Activated B cell treated with CpG ODN at 0.5 μM for 24 hours (primary cell): ENCODE measurements around the gene GPC4. TPM values are rescaled to one million over a fixed set of nuclear protein-coding genes. Genes with fewer than 3 reads are reported as not detected.
"Not testable (repeated sequence)": the region's sequence is repeated elsewhere in the genome, so short reads cannot be mapped to it uniquely, and the experiment has no call there.

Source experiments
- ATAC-seq: fragments of 200-7000 bp; cut with Tn5 transposase; one replicate; pipeline ENCODE4 v1.10.0; 2021; ENCODE audit warnings: low read depth, mild to moderate bottlenecking, moderate library complexity
- CTCF ChIA-PET: fragments of 350-600 bp; sonication (Branson Sonifier 250); formaldehyde crosslinking; loops from one replicate; lab custom pipeline; 2021; ENCODE audit warnings: antibody characterized with exemption; lab: Charles Lee
- POLR2A ChIA-PET: fragments of 350-600 bp; sonication (Branson Sonifier 250); formaldehyde crosslinking; loops from one replicate; lab custom pipeline; 2021; ENCODE audit warnings: antibody characterized with exemption; lab: Charles Lee
- DNase-seq: peaks from one replicate; pipeline ENCODE4 v3.0.0; 2022
- H3K27ac Mint-ChIP-seq: one replicate; pipeline ENCODE4 v1.8.0; 2020; ENCODE audit warnings: mixed read lengths
- H3K27me3 Mint-ChIP-seq: one replicate; pipeline ENCODE4 v1.8.0; 2021; ENCODE audit warnings: mixed read lengths
- H3K36me3 Mint-ChIP-seq: one replicate; pipeline ENCODE4 v1.8.0; 2021; ENCODE audit warnings: low read depth, mixed read lengths
- H3K4me1 Mint-ChIP-seq: one replicate; pipeline ENCODE4 v1.8.0; 2021; ENCODE audit warnings: mixed read lengths
- H3K4me3 Mint-ChIP-seq: one replicate; pipeline ENCODE4 v1.8.0; 2020; ENCODE audit warnings: mild to moderate bottlenecking, mixed read lengths
- H3K9me3 Mint-ChIP-seq: one replicate; pipeline ENCODE4 v1.8.0; 2020; ENCODE audit warnings: mixed read lengths
- CTCF ChIP-seq: fragments of 200-600 bp; IDR thresholded peaks from one replicate; pipeline ENCODE4 v1.8.0; 2022; ENCODE audit warnings: antibody characterized with exemption, mild to moderate bottlenecking
- intact Hi-C: fragments of 100-400 bp; cut with micrococcal nuclease; formaldehyde crosslinking; loops from one replicate; pipeline ENCODE4 v1.15.1; 2024
- total RNA-seq: library from RNA; stranded (reverse); gene quantifications from 2 replicates; pipeline ENCODE4 v1.2.3, GENCODE V29; 2022

The GPC4 gene
- total RNA-seq, 1 donor from 2014 or later: 0.16 TPM

GRCh38 chrX:133330956-133331355 lies 84.3 kb downstream of the GPC4 start:
- ATAC-seq: no peak
- TF ChIP-seq CTCF: no peak
- no peaks in the 10 kb centered on the region for H3K36me3 Mint-ChIP-seq
- ChIA-PET POLR2A (no interaction called here), CTCF (interaction anchor here (0.8 kb wide), 1 partner anchor 339 kb away, joined by 3 read pairs; no protein-coding TSS in a partner anchor)
- no peak overlapping the region for H3K4me3 Mint-ChIP-seq
- H3K4me1 Mint-ChIP-seq: no peaks in the 10 kb centered on the region
- no peaks in the 10 kb centered on the region for H3K9me3 Mint-ChIP-seq
- DNase-seq: no peak
- intact Hi-C loops: no loop called here
- no peak overlapping the region for H3K27ac Mint-ChIP-seq
- no peaks in the 10 kb centered on the region for H3K27me3 Mint-ChIP-seq

GRCh38 chrX:133325422-133325821 lies 89.9 kb downstream of the GPC4 start:
- no peak for TF ChIP-seq CTCF
- ATAC-seq: no peak
- no peak overlapping the region for H3K27ac Mint-ChIP-seq
- no peak overlapping the region for H3K4me3 Mint-ChIP-seq
- no peaks in the 10 kb centered on the region for H3K4me1 Mint-ChIP-seq
- intact Hi-C loops: no loop called here
- CTCF ChIA-PET: no interaction called here
- no peaks in the 10 kb centered on the region for H3K36me3 Mint-ChIP-seq
- no peaks in the 10 kb centered on the region for H3K27me3 Mint-ChIP-seq
- H3K9me3 Mint-ChIP-seq: no peaks in the 10 kb centered on the region
- no peak for DNase-seq
- POLR2A ChIA-PET: no interaction called here

- CTCF ChIA-PET: no interaction called here
- TF ChIP-seq CTCF: no peak
These were observed 91.9 kb downstream of the GPC4 start for GRCh38 chrX:133323431-133323830.

GRCh38 chrX:133322269-133322668 lies 93.0 kb downstream of the GPC4 start:
- H3K27me3 Mint-ChIP-seq, H3K36me3 Mint-ChIP-seq, CTCF ChIA-PET, intact Hi-C loops, H3K4me1 Mint-ChIP-seq, POLR2A ChIA-PET, H3K27ac Mint-ChIP-seq, H3K9me3 Mint-ChIP-seq, DNase-seq, H3K4me3 Mint-ChIP-seq, ATAC-seq: not testable (repeated sequence)

More at GRCh38 chrX:133323431-133323830, 91.9 kb downstream of the GPC4 start:
- Mint-ChIP-seq H3K4me3 (no peak overlapping the region), H3K9me3 (no peaks in the 10 kb centered on the region), H3K27ac (no peak overlapping the region), H3K27me3 (no peaks in the 10 kb centered on the region), H3K36me3 (no peaks in the 10 kb centered on the region), H3K4me1 (no peaks in the 10 kb centered on the region)
- POLR2A ChIA-PET: no interaction called here
- intact Hi-C loops: no loop called here
- no peak for DNase-seq
- ATAC-seq: no peak

- ChIA-PET CTCF (no interaction called here), POLR2A (no interaction called here)
- Mint-ChIP-seq H3K9me3 (no peaks in the 10 kb centered on the region), H3K27ac (no peak overlapping the region), H3K27me3 (no peaks in the 10 kb centered on the region), H3K36me3 (no peaks in the 10 kb centered on the region), H3K4me1 (no peaks in the 10 kb centered on the region), H3K4me3 (no peak overlapping the region)
- no peak for TF ChIP-seq CTCF
- ATAC-seq (no peak), DNase-seq (no peak)
- intact Hi-C loops: no loop called here
These were observed 93.8 kb downstream of the GPC4 start for GRCh38 chrX:133321451-133321850.

GRCh38 chrX:133314281-133314680 lies 101.0 kb downstream of the GPC4 start:
- TF ChIP-seq CTCF: no peak
- intact Hi-C loops: no loop called here

More at GRCh38 chrX:133314281-133314680, 101.0 kb downstream of the GPC4 start:
- Mint-ChIP-seq H3K4me1 (no peaks in the 10 kb centered on the region), H3K27me3 (no peaks in the 10 kb centered on the region), H3K9me3 (no peaks in the 10 kb centered on the region), H3K4me3 (no peak overlapping the region), H3K36me3 (no peaks in the 10 kb centered on the region), H3K27ac (no peak overlapping the region)
- DNase-seq (no peak), ATAC-seq (no peak)
- ChIA-PET CTCF (no interaction called here), POLR2A (no interaction called here)
